ENCODE data around the gene RANBP9. TPM values are rescaled to one million over a fixed set of nuclear protein-coding genes. Genes with fewer than 3 reads are reported as not detected.

The RANBP9 gene
- total and polyA plus RNA-seq, 4 donors, result 16.6 to 50.4 (median 25.5) TPM

DNA sequence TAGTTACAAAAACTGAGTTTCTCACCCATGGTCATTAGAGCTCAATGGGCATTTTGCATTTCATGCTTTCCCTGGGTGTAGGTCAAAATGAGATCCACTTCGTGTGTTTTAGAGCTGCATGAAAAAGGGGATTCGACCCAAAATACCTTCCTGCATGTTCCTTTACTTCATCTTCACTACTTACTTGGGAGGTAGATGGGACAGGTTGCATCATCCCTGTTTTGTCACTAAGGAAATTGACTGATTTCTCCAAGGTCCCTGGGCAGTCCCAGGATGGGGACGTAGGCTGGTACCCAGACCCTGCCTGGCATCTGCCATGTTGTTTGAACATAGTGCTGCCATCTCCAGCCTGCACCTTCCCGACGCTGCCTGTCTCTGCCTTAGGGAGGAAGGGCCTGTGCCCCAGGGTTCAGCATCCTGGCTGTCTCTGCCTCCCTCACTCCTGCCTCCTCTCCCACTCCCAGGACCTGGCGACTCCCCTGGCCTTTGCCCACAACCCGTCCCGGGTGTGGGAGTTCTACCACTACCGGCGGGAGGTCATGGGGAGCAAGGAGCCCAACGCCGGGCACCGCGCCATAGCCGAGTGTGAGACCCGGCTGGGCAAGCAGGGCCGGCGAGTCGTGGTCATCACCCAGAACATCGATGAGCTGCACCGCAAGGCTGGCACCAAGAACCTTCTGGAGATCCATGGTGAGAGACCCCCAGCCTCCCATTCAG lies 120.3 kb downstream of the RANBP9 start:
- WGBS, 2 donors, result 95% methylated on average over 21 of the region's 21 CpGs
- Histone ChIP-seq H3K27ac (ENCODE audit: low read depth in 1 of 2, low read length in 1 of 2) (no peak overlapping the region), H3K4me1 (ENCODE audit: control insufficient read depth in 5 of 5, insufficient read depth in 5 of 5, low read length in 5 of 5) (no peaks in the 10 kb centered on the region), H3K27me3 (ENCODE audit: control insufficient read depth in 3 of 3, insufficient read depth in 3 of 3, low read length in 2 of 3) (no peaks in the 10 kb centered on the region), H3K9ac (ENCODE audit: insufficient read depth in 1 of 2, low read length in 2 of 2) (no peak overlapping the region), H3K36me3 (ENCODE audit: control insufficient read depth in 4 of 4, insufficient read depth in 4 of 4, low read length in 4 of 4) (peaks cover 0 to 37% (median 6%) of the 10 kb centered on the region in 4 donors), H3K4me3 (no peak overlapping the region), H3K9me3 (ENCODE audit: control insufficient read depth in 4 of 4, insufficient read depth in 3 of 4, low read length in 3 of 4) (no peaks in the 10 kb centered on the region)
- no peak for DNase-seq
- TF ChIP-seq CTCF (IDR thresholded peaks at IDR 0.05; ENCODE audit: control extremely low read depth, extremely low read depth), result no peak
- ATAC-seq (ENCODE audit: insufficient read depth, low FRiP score), result no peak

DNA sequence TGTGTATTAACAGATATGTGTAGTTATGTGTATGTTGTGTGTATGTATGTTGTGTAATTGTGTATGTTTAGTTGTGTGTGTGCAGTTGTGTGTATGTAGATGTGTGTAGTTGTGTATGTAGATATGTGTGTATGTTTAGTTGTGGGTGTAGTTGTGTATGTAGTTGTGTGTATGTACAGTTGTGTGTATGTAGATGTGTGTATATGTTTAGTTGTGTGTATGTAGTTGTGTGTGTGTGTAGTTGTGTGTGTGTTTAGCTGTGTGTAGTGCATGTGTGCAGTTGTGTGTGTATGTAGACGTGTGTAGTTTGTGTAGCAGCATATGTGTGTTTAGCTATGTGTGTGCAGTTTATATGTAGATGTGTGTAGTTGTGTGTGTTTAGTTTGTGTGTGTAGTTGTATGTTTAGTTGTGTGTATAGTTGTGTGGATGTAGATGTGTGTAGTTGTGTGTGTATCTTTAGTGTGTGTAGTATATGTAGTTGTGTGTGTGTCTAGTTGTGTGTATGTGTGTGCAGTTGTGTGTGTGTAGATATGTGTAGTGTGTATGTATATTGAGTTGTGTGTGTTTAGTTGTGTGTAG lies 121.0 kb downstream of the RANBP9 start:
- peaks cover 0 to 36% (median 6%) of the 10 kb centered on the region in 4 donors for H3K36me3 ChIP-seq (ENCODE audit: control insufficient read depth in 4 of 4, insufficient read depth in 4 of 4, low read length in 4 of 4)
- no peak overlapping the region for H3K27ac ChIP-seq (ENCODE audit: low read depth in 1 of 2, low read length in 1 of 2)
- 96 to 97% methylated on average over 1 of the region's 1 CpG for WGBS, 2 donors
- DNase-seq, result no peak
- H3K4me3 ChIP-seq, result no peak overlapping the region
- no peak for TF ChIP-seq CTCF (IDR thresholded peaks at IDR 0.05; ENCODE audit: control extremely low read depth, extremely low read depth)
- no peak overlapping the region for H3K9ac ChIP-seq (ENCODE audit: insufficient read depth in 1 of 2, low read length in 2 of 2)
- H3K9me3 ChIP-seq (ENCODE audit: control insufficient read depth in 4 of 4, insufficient read depth in 3 of 4, low read length in 3 of 4), result no peaks in the 10 kb centered on the region
- H3K27me3 ChIP-seq (ENCODE audit: control insufficient read depth in 3 of 3, insufficient read depth in 3 of 3, low read length in 2 of 3), result no peaks in the 10 kb centered on the region
- no peaks in the 10 kb centered on the region for H3K4me1 ChIP-seq (ENCODE audit: control insufficient read depth in 5 of 5, insufficient read depth in 5 of 5, low read length in 5 of 5)
- ATAC-seq (ENCODE audit: insufficient read depth, low FRiP score), result no peak

- no peaks in the 10 kb centered on the region for H3K27me3 ChIP-seq (ENCODE audit: control insufficient read depth in 3 of 3, insufficient read depth in 3 of 3, low read length in 2 of 3)
- no peaks in the 10 kb centered on the region for H3K4me1 ChIP-seq (ENCODE audit: control insufficient read depth in 5 of 5, insufficient read depth in 5 of 5, low read length in 5 of 5)
- H3K27ac ChIP-seq (ENCODE audit: low read depth in 1 of 2, low read length in 1 of 2), result no peak overlapping the region
- H3K4me3 ChIP-seq, result no peak overlapping the region
- ATAC-seq (ENCODE audit: insufficient read depth, low FRiP score), result no peak
- H3K9me3 ChIP-seq (ENCODE audit: control insufficient read depth in 4 of 4, insufficient read depth in 3 of 4, low read length in 3 of 4), result no peaks in the 10 kb centered on the region
- WGBS, 2 donors, result 95 to 96% methylated on average over 9 of the region's 9 CpGs
- peaks cover 0 to 34% (median 6%) of the 10 kb centered on the region in 4 donors for H3K36me3 ChIP-seq (ENCODE audit: control insufficient read depth in 4 of 4, insufficient read depth in 4 of 4, low read length in 4 of 4)
- no peak for DNase-seq
- no peak for TF ChIP-seq CTCF (IDR thresholded peaks at IDR 0.05; ENCODE audit: control extremely low read depth, extremely low read depth)
- no peak overlapping the region for H3K9ac ChIP-seq (ENCODE audit: insufficient read depth in 1 of 2, low read length in 2 of 2)
These were observed 121.8 kb downstream of the RANBP9 start for GRCh38 chr6:13589801-13590200.

All from lung (tissue), 12 donors.